Fibroblast of skin of back (primary cell): ENCODE data around the gene RALGPS2.
"Not testable (repeated sequence)": the region's sequence is repeated elsewhere in the genome, so short reads cannot be mapped to it uniquely, and the experiment has no call there.

Experiments used
- DNase-seq: peaks from one replicate; pipeline ENCODE4 v3.0.0-alpha.2; 2013

The RALGPS2 gene

GRCh38 chr1:178945763-178946266 is 220.8 kb downstream of the RALGPS2 start:
- peak; percentile 26 for DNase-seq

DNA sequence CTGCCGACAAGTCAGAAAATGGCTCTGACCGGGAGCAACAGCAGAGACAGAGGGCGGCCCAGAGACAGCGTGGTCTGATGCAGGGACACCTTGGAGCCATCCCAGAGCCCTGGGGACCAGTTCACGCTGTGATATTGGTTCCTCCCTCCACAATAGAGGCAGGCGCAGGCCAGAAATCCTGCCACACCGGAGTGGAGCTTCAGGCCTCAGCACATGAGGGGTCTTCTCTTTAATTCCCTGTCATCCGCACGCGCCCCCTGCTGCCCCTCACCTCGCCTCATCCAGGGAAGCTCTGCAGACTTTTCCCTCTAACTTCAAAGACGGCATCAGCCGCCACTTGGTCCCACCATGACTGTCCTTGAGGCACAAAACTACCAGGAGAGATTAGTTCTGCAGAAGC is 221.4 kb downstream of the RALGPS2 start:
- DNase-seq = no peak

DNA sequence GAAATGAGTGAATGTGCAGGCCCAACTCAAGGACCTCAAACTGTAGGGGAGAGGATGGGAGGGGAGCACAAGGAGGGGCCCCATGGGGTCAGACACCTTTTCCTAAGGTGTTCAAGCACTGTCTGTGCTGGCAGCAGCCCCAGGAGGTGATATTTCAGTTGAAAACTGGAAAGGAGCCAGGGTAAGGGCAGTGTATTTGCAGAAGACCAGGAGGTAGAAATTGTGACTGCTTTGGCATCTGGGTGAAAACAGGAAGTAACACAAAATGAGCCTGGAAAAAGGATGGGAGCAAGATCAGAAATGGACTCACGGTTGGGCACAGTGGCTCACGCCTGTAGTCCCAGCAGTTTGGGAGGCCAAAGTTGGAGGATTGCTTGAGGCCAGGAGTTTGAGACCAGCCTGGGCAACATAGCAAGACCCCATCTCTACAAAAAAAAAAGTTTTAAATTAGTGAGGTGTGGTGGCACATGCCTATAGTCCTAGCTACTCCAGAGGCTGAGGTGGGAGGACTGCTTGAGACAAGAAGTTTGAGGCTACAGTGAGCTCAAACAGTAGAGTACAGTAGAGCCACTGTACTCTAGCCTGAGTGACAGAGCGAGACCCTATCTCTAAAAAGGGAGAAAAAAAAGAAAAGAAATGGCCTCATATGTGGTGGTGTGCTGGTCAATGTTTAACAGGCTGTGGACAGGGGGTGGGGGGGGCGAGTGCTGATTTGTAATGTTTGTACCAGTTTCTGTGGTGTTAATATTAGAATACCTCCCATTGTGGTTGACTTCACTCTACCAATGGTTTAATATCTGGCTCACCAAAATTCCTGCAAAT is 222.0 kb downstream of the RALGPS2 start:
- DNase-seq = no peak

GRCh38 chr1:178947677-178947981 is 222.6 kb downstream of the RALGPS2 start:
- DNase-seq = no peak

DNA sequence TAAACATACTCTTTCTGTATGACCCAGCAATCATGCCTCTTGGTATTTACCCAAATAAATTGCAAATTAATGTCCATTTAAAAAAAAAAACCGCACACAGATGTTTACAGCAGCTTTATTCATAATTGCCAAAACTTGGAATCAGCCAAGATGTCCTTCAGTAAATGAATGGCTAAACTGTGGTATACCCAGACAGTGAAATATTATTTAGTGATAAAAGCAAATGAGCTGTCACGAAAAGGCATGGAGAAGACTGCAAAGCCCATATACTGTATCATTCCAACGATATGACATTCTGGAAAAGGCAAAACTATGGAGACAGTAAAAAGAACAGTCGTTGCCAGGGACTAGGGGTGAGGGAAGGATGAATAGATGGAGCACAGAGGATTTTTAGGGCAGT is 223.6 kb downstream of the RALGPS2 start:
- no peak for DNase-seq

DNA sequence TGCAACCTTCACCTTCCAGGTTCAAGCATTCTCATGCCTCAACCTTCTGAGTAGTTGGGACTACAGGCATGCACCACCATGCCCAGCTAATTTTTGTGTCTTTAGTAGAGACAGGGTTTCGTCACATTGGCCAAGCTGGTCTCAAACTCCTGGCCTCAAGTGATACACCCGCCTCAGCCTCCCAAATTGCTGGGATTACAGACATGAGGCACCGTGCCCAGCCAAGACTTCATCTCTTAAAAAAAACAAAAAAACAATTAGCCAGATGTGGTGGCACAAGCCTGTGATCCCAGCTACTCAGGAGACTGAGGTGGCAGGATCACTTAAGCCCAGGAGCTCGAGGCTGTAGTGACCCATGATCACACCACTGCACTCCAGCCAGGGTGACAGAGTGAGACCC is 224.8 kb downstream of the RALGPS2 start:
- DNase-seq = not testable (repeated sequence)

DNA sequence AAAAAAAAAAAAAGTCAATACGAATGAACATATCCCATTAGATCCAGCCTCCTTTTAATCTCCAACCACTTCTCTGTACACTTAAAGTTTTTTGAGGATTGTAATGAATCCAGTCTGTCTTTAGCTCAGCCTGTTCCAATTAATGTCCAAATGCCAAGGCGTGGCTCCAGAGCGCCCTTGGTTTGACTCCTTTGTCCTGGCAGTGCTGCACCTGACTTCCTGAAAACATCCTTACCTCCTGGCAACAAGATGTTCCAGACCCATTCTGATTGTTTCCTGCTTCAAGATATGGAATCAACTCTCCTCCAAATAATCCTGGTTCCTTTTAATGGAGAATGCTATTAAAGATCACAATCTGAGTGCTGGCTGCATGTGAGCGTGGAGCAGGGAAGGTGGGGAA is 226.6 kb downstream of the RALGPS2 start:
- no peak for DNase-seq

GRCh38 chr1:178953034-178953433 is 228.0 kb downstream of the RALGPS2 start:
- no peak for DNase-seq

- DNase-seq = no peak
Observed at GRCh38 chr1:178953538-178954324, 228.7 kb downstream of the RALGPS2 start.

DNA sequence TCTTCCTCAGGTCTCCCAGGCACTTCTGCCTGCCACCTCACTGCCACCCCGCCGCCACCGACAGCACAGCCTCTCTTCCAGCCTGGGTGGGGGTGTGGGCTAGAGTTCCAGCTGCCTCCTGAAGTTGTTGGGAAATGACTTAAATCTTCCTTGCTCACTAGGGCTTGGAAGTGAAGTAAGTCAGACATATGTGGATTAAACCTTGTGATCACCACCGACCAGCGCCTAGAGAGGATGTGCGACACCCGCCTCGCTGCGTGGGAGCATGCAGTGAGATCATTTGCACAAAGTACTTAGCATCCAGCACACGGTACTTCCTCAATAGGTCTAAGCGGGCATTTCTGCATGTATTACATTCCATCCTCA is 229.3 kb downstream of the RALGPS2 start:
- no peak for DNase-seq

DNA sequence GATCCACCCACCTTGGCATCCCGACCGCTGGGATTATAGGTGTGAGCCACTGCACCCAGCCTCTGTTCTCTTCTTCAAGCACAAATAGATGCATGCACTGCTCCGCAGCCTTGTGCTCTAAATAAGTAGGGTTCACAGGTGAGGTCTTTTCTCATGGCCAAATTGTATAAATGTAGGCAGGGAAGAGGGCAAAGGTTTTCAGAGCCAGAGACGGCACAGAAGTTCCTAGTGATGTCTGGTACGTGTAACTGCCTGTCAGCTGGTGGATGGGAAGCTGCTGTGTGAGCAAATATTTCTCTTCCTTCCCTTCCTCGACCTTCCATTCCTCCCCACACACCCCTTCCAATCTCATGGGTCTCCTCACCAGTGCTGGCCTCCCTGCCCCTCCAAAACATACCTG is 229.9 kb downstream of the RALGPS2 start:
- no peak for DNase-seq

GRCh38 chr1:178955391-178955954 is 230.4 kb downstream of the RALGPS2 start:
- no peak for DNase-seq

DNA sequence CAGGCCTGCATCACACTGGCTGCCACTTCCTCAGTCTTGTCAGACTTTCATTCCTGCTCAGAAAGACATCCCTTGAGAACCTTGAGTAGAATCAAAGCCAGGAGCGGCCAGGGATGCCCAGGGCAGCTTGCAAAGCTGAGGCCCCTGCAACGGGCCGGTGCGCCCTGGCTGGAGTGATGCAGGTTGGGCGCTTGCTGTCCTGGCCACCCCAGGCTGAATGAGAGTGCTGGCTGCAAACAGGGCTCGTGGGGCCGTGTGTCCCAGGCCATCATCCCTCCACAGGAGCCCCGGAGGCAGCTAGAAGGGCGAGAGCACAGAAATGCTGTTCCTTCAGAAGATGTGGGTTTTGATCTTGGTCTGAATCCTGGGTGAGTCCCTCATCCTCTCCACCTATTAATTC is 233.4 kb downstream of the RALGPS2 start:
- no peak for DNase-seq

DNA sequence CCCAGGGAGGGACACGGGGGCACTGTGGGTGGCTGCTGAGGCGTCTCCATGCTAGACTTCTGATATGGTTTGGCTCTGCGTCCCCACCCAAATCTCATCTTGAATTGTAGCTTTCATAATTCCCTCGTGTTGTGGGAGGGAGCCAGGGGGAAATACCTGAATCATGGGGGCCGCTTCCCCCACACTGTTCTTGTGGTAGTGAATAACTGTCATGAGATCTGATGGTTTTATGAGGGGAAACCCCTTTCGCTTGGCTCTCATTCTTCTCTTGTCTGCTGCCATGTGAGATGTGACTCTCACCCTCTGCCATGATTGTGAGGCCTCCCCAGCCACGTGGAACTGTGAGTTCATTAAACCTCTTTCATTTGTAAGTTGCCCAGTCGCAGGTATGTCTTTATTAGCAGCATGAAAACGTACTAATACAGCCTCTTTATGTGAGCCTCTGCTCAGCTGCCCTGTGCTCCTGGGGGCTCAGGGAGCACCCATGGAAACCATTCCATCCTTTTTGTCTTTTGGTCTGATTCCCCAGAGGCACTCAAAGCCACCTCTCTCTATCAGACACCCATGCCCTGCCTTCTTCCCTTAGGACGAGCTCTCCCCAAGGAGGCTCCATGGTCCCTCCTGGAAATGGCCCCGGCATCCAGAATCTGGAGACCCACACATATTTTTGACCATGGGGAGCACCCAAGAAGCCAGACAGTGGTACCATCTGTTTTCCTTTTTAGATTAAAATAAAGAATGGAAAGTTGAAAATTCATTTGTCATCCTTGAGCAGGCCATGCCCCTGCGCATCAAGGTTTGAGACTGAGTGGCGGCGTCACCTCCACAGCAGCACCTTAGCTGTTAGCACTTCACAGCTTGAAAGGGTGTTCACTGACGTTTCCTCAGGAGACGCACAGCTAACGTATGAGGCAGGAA is 234.8 kb downstream of the RALGPS2 start:
- no peak for DNase-seq

GRCh38 chr1:178960482-178961240 is 235.6 kb downstream of the RALGPS2 start:
- DNase-seq = no peak

- DNase-seq = no peak
Observed at GRCh38 chr1:178961331-178961730, 236.3 kb downstream of the RALGPS2 start.

DNA sequence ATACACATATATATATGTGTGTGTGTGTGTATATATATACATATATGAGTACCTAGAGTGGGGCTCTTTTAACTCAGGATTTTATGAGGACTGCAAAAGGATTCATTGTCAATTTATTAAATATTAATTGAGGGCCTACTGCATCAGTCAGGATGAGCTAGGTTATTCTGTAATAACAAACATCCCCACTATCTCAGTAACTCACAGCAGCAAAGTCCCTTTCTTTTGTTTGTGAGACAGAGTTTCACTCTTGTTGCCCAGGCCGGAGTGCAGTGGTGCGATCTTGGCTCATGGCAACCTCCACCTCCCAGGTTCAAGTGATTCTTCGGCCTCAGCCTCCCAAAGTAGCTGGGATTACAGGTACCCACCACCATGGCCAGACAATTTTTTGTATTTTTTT is 236.8 kb downstream of the RALGPS2 start:
- DNase-seq = no peak

GRCh38 chr1:178962853-178963711 is 238.0 kb downstream of the RALGPS2 start:
- DNase-seq = no peak

DNA sequence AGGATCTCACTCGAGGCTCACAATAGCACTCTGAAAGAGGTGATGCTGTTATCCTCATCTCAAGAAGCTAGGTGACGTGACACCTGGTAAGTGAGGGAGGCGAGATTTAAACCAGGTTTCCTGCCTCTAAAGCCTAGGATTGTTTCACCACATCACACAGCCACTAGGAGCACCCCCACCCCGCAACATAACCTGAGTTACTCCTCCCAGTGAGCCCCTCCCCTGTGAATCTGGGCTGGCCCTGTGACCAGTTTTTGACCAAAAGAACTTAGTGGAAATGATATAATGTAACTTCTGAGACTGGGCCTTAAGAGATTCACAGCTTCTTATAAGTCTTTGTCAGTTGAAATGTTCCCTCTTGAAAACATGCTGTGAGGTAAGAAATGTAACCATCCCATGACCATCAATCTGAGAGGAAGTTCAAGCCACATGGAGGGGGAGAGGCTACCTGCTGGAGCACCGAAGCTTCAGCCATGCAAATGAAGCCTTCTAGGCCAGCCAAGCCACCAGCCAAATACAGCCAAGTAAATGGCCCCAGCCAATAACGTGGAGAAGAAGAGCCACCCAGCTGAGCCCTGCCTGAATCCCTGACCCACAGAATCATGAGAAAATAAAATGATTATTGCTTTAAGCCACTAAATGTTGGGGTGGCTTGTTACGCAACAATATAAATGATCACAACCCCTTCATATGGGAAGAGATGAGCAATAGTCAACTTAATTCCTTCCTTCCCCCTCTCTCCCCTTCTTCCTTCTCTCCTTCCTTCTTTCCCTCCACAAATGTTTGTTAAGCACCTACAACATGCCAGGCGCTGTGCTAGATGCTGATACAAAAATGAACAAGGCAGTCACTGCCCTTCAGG is 239.7 kb downstream of the RALGPS2 start:
- no peak for DNase-seq

GRCh38 chr1:178966312-178966711 is 241.3 kb downstream of the RALGPS2 start:
- DNase-seq = no peak
